ENCODE measurements around the gene ARL5B.
A peak's percentile ranks its signal among the peaks of the same experiment; 100 is the strongest.
"Not testable (repeated sequence)": the region's sequence is repeated elsewhere in the genome, so short reads cannot be mapped to it uniquely, and the experiment has no call there.

The ARL5B gene, protein sequence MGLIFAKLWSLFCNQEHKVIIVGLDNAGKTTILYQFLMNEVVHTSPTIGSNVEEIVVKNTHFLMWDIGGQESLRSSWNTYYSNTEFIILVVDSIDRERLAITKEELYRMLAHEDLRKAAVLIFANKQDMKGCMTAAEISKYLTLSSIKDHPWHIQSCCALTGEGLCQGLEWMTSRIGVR

GRCh38 chr10:18659125-18659818, at the start of gene ARL5B:
Gene ARL5B (plus strand): TSS chr10:18659431. CDS start chr10:18659638, 207 bp downstream.
- peak; percentile 97 for DNase-seq

DNA sequence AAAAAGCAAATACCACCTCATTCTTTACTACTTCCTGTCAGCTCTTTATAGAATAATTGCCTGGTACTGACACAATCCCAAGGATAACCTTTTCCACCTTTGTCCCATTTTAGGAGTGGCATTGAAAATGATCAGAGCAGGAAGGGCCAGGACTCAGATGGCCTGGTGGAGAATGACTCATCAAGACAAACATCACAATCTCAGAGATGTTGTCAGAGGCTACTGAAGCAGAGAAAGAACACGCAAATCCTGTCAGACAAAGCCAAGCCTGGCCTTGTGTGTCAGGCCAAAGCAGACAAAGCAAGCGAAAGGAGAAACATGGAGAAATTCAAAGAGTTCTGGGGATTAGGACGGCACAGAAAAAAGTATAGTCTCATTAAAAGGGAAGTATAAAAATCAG, 48.7 kb upstream of the ARL5B start:
- no peak for DNase-seq

- no peak for DNase-seq
Measured at GRCh38 chr10:18611168-18611567, 48.1 kb upstream of the ARL5B start.

GRCh38 chr10:18615618-18616017, 43.6 kb upstream of the ARL5B start:
- DNase-seq: no peak

- no peak for DNase-seq
Measured at GRCh38 chr10:18616337-18616736, 42.9 kb upstream of the ARL5B start.

DNA sequence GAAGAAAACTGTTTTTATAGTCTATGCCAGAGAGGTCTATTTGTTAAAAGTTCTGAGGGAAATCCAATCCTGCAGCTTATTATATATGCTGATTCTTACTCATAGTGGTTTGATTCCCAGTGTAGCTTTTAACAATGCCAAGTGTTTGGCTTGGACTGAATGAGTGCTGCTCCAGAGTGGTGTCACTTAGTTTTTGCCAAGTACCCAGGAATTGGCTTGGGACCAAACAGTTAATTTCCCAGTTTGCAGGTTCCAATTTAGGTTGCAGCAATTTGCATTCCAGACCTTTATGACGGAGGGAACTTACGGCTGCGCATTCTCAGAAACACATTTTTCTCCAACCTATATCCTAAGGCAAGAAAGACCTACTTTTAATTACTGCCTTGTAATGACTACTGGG, 40.2 kb upstream of the ARL5B start:
- DNase-seq: no peak

DNA sequence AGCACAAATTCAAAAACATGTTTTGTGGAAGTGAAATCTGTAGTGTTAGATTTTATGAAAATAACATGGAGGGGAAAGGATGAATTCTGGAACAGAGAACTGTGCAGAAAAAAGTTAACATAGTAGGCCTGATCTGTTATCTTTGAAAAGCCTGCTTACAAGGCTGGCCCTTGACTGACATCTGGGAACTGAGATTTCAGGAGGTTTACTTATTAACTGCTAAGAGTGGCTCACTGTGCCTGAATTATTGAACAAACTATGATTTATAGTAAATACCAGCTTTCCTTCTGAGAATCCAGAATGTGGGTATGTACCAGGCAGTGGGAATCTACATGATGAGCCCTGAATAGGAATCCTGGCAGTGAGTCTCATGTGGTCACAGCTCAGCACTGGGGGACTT, 38.4 kb upstream of the ARL5B start:
- no peak for DNase-seq

DNA sequence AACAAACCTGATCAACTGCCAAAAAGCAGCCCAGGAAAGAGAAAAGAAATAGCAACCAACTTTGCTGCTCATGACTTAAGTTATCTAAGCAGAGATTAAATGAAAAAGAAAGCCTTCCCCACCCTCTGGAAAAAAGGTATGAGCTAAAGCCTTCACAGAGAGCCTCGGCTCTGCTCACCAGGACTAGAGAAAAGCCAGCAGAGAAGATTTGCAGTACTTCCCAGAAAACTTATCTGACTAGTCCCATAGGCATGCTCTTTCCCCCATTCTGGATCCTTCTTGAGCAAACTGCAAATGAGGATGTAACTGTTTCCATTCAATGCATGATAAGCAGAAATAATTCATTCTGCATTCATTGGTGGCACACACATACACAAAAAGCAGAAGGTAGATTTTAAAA, 35.6 kb upstream of the ARL5B start:
- not testable (repeated sequence) for DNase-seq

DNA sequence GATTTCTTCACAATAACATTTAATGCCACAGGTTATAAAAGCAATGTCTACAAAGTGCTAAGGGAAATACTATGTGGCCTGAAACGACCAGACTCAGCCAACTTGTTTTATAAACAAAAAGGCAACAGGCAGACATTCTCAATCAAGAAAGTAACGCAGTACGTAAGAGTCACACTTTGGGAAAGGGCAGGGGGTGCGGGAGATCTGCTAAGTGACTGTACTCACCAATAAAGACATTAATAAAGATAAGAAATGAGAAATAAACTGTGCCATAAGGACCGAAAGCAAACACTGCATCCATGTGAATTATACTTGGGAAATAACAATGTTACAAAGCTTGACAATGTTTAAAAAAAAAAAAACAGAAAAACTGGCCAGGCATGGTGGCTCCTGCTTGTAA, 33.3 kb upstream of the ARL5B start:
- no peak for DNase-seq

GRCh38 chr10:18627452-18628018, 31.7 kb upstream of the ARL5B start:
- DNase-seq: peak; percentile 78

- DNase-seq: not testable (repeated sequence)
Measured at GRCh38 chr10:18632500-18632899, 26.7 kb upstream of the ARL5B start.

DNA sequence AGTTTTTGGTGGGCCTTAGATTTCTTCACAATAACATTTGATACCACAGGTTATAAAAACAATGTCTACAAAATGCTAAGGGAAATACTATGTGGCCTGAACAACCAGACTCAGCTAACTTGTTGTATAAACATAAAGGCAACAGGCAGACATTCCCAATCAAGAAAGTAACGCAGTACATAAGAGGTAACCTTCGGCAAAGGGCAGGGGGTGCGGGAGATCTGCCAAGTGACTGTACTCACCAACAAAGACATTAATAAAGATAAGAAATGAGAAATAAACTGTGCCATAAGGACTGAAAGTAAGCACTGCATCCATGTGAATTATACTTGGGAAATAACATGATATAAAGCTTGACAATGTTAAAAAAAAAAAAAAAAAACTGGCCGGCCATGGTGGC, 23.2 kb upstream of the ARL5B start:
- DNase-seq: no peak

GRCh38 chr10:18637400-18637799, 21.8 kb upstream of the ARL5B start:
- not testable (repeated sequence) for DNase-seq

DNA sequence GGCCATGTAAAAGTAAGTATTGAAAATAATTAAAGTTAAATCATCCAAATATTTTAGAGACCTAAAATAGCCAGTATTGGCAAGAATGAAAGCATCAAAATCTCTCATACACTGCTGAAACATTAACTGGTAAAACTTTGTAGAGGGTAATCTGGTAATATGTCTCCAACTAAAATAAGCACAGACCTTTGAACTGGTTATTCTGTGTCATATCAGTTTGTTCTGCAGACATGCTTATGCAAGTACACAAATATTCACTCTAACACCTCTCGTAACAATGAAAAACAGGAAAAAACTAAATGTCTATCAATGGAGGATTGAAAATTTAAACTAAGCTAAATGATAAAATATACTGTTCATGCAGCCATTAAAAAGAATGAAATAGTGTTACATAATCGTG, 19.5 kb upstream of the ARL5B start:
- not testable (repeated sequence) for DNase-seq

DNA sequence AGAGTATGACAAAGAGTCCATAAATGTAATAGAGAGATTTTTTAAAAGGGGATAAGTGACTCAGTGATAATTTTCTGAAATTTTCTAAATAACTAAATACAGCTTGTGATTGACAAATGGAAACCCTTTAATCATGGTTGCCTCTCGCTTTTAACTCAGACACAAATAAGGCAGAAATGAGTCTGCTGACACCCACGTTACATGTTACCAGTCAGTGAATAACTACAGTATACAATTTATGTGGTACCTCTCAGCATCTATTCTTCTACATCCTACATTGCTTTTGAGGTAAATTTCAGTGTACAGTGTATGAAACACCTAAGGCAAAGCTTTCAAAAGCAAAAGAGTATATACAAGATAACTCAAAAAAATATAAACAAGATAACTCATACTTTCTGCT, 12.1 kb upstream of the ARL5B start:
- DNase-seq: no peak

- DNase-seq: no peak
Measured at GRCh38 chr10:18647945-18648344, 11.3 kb upstream of the ARL5B start.

GRCh38 chr10:18649364-18649959, 9.8 kb upstream of the ARL5B start:
- DNase-seq: no peak

DNA sequence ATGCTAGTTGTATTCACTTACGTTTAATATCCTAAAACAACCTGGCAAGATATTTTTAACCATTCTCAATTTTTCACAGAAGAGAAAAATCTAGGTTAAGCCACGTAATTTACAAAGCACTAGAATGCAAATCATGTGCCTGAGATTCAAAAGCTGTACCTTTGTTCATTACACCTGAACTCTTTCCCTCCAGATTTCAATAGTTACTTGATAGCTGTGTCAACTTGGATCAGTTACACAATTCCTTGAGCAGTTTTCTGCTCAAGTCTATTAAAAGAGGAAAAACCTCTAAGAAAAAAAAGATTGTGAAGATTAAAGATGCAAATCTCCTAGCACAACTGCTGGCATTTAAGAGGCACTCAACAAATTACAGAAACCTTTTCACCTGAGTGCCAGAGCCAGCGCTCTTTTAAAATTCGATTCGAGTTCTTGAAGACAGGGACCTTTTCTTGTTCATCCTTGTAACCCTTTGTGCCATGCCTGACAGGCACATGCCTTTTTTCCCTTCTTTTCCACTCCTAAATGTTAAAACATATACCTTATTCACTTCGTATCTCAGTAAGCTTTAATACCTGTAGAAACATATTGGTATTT, 8.7 kb upstream of the ARL5B start:
- DNase-seq: no peak

DNA sequence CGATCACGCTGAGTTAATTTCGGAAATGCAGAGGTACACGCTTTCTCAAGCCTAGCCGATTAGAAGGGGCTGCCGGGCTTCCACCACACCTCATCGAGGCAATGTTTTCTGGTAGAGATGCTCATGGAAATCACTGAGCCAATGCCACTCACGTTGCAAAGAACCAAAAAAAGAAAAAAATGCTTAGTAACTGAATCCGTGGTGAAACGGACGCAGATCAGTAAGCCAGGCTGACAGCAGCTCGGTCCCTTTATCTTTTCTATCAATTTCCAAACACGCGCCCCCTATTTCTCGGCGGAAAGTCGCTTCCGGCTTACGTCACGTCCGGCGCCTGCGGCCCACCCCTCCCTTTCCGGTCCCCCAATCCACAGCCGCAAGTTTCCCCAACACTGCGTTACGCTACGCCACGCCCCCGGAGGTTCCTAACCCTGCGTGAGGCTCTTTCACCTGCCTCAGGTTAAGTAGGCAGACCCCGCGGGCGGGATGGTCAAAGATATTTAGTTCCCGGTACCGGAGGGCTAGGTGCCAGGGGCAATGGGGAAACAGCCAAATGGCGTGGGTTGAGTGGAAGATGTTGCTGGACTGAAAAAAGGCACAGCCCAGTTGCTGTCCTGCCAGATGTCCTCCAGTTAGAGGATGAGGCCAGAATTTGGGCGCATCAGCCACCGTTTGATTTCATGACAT, 7.8 kb upstream of the ARL5B start, which contains the start of gene NSUN6:
TSS of gene NSUN6 (minus strand) at position 264 of the 684 bp plus-strand sequence. CDS start 384 bp downstream, outside the sequence.
- DNase-seq: peak; percentile 97

DNA sequence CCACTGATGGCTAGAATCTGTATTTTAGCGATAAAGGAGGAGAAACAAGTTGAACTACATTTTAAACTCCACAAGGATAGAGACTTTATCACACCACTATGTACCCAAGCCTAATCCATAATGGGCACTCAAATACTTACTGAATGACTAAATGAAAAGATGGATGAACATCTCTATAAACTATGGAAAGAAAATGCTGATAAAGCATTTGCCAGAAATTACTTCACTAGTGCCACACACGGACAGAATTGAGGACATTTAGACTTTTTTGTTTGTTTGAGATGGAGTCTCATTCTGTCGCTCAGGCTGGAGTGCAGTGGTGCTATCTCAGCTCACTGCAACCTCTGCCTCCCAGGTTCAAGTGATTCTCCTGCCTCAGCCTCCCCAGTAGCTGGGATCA, 6.1 kb upstream of the ARL5B start:
- DNase-seq: no peak

GRCh38 chr10:18656724-18657123, 2.5 kb upstream of the ARL5B start:
- no peak for DNase-seq

- peak; percentile 44 for DNase-seq
Measured at GRCh38 chr10:18658271-18659124, 733 bp upstream of the ARL5B start.

All from stimulated activated CD8-positive, alpha-beta memory T cell treated with anti-CD3 and anti-CD28 coated beads, Interleukin-4, amount 100 ng/mL, for 48 hours (primary cell).